Suprapubic skin (tissue), 4 donors: ENCODE results near the gene RPLP2.

ENCODE experiments used
- CTCF ChIP-seq, 2 donors: fragments of 200-600 bp in 1 of 2; fragments of 450-650 bp in 1 of 2; sonication (generic) in 1 of 2; IDR thresholded peaks; one replicate each; pipeline ENCODE4 v1.5.1; 2016 to 2019; ENCODE audit warnings: antibody characterized with exemption in 2 of 2, mild to moderate bottlenecking in 1 of 2, moderate library complexity in 1 of 2
- EP300 ChIP-seq: sonication (generic); formaldehyde crosslinking; IDR thresholded peaks from one replicate; pipeline ENCODE4 v1.6.1; 2017; ENCODE audit warnings: antibody characterized with exemption
- POLR2A ChIP-seq, 2 donors: fragments of 450-650 bp; IDR thresholded peaks; one replicate each; pipeline ENCODE4 v1.6.1; 2017; ENCODE audit warnings: antibody characterized with exemption in 2 of 2, mild to moderate bottlenecking in 2 of 2, moderate library complexity in 2 of 2
- POLR2AphosphoS5 ChIP-seq, 3 donors: sonication (generic); formaldehyde crosslinking; IDR thresholded peaks; one replicate each; pipeline ENCODE4 v1.6.1; 2017; ENCODE audit warnings: antibody characterized with exemption in 3 of 3

GRCh38 chr11:837990-838307 is 28.2 kb downstream of the RPLP2 start:
- no peak for TF ChIP-seq POLR2AphosphoS5 (IDR thresholded peaks at IDR 0.05)
- no peak for TF ChIP-seq CTCF (IDR thresholded peaks at IDR 0.05)
- no peak for TF ChIP-seq EP300
- TF ChIP-seq POLR2A (IDR thresholded peaks at IDR 0.05): no peak
